KMS-11 (cell line): ENCODE results near the gene COL8A1.
"Not testable (repeated sequence)": the region's sequence is repeated elsewhere in the genome, so short reads cannot be mapped to it uniquely, and the experiment has no call there.

ENCODE experiments used
- H2AFZ ChIP-seq: fragments of 200-600 bp; sonication (generic); 2 replicates; pipeline ENCODE4 v1.6.1; 2016; ENCODE audit warnings: antibody characterized with exemption, mixed run types, low read depth
- H3K27ac ChIP-seq: fragments of 200-600 bp; sonication (generic); 2 replicates; pipeline ENCODE4 v1.6.1; 2016; ENCODE audit warnings: mild to moderate bottlenecking, mixed run types
- H3K27me3 ChIP-seq: fragments of 200-600 bp; sonication (generic); 2 replicates; pipeline ENCODE4 v1.6.1; 2017; ENCODE audit warnings: mild to moderate bottlenecking, low read depth, mixed run types, moderate library complexity; ENCODE audit not compliant: insufficient read depth
- H3K36me3 ChIP-seq: fragments of 200-600 bp; sonication (generic); 2 replicates; pipeline ENCODE4 v1.6.1; 2017; ENCODE audit warnings: mild to moderate bottlenecking, mixed run types; ENCODE audit not compliant: insufficient read depth
- H3K4me1 ChIP-seq: fragments of 200-600 bp; sonication (generic); 2 replicates; pipeline ENCODE4 v1.6.1; 2016; ENCODE audit warnings: mild to moderate bottlenecking, low read depth, mixed run types; ENCODE audit not compliant: poor library complexity, severe bottlenecking
- H3K4me2 ChIP-seq: fragments of 200-600 bp; sonication (generic); 2 replicates; pipeline ENCODE4 v1.7.0; 2016; ENCODE audit warnings: mild to moderate bottlenecking, mixed run types
- H3K4me3 ChIP-seq: fragments of 200-600 bp; sonication (generic); IDR thresholded peaks from 2 replicates; pipeline ENCODE4 v1.6.1; 2017; ENCODE audit warnings: low read depth, low read length, mixed read lengths; ENCODE audit not compliant: insufficient read depth
- H3K79me2 ChIP-seq: fragments of 200-600 bp; sonication (generic); 2 replicates; pipeline ENCODE4 v1.6.1; 2016; ENCODE audit warnings: low read depth, mixed run types; ENCODE audit not compliant: insufficient read depth
- H3K9ac ChIP-seq: fragments of 200-600 bp; sonication (generic); 2 replicates; pipeline ENCODE4 v1.6.1; 2016; ENCODE audit warnings: mild to moderate bottlenecking, mixed run types
- H4K20me1 ChIP-seq: fragments of 200-600 bp; sonication (generic); 2 replicates; pipeline ENCODE4 v1.6.1; 2016; ENCODE audit warnings: mild to moderate bottlenecking, mixed run types; ENCODE audit not compliant: insufficient read depth
- TF ChIP-seq, protein P1 (sequence below): fragments of 200-600 bp; sonication (generic); conservative IDR thresholded peaks from 2 replicates; pipeline ENCODE4 v1.6.1; 2017; ENCODE audit warnings: low read depth, mild to moderate bottlenecking, antibody characterized with exemption, low read length, moderate library complexity, mixed read lengths

The COL8A1 gene

DNA sequence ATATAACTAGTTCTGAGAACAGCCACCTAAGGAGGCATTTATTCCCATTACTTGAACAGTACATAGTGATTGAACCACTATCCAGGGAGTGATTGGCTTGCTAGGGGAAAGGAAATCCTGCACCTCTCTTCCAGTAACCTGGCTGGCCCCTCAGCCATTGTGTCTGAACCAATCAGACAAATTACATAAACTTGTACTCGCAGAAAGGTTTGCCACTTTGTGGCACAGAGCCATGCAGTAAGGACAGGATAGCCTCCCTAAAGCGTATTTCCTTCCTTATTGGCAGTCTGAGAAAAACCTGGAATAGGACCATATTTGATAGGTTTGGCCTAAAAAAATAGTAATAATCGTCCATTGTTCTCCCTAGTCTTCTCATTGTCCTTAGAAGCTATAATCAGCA is 198.3 kb downstream of the COL8A1 start:
- Histone ChIP-seq H3K36me3 (no peaks in the 10 kb centered on the region), H4K20me1 (no peaks in the 10 kb centered on the region), H3K4me3 (no peak overlapping the region), H3K9ac (no peak overlapping the region), H3K27me3 (no peaks in the 10 kb centered on the region), H3K4me2 (no peak overlapping the region), H3K27ac (no peak overlapping the region), H3K79me2 (peaks cover 18% of the 10 kb centered on the region; the same call in 1 of the 2 replicates), H3K4me1 (peaks cover 2% of the 10 kb centered on the region), H2AFZ (no peak overlapping the region)
- TF ChIP-seq, protein P1, sequence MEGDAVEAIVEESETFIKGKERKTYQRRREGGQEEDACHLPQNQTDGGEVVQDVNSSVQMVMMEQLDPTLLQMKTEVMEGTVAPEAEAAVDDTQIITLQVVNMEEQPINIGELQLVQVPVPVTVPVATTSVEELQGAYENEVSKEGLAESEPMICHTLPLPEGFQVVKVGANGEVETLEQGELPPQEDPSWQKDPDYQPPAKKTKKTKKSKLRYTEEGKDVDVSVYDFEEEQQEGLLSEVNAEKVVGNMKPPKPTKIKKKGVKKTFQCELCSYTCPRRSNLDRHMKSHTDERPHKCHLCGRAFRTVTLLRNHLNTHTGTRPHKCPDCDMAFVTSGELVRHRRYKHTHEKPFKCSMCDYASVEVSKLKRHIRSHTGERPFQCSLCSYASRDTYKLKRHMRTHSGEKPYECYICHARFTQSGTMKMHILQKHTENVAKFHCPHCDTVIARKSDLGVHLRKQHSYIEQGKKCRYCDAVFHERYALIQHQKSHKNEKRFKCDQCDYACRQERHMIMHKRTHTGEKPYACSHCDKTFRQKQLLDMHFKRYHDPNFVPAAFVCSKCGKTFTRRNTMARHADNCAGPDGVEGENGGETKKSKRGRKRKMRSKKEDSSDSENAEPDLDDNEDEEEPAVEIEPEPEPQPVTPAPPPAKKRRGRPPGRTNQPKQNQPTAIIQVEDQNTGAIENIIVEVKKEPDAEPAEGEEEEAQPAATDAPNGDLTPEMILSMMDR: no peak

DNA sequence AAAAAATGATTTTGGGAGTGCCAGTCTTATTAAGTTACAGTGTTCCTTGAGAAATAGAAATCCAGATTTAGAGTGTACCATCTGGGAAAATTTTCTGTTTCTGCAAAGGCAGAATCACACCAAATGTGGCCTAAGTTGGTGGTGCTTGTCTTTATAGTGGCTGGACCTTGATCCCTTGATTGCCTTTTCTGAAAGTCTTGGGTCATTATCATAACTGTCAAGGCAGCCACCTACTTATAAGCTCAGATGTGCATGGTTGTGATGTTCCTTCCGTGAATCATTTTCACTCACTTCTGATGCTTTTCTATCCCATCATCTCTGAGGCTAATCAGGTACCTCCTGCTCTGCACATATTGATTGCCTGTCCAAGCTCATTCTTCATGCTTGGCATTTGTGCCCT is 199.3 kb downstream of the COL8A1 start:
- Histone ChIP-seq H3K4me3 (no peak overlapping the region), H3K27ac (no peak overlapping the region)

DNA sequence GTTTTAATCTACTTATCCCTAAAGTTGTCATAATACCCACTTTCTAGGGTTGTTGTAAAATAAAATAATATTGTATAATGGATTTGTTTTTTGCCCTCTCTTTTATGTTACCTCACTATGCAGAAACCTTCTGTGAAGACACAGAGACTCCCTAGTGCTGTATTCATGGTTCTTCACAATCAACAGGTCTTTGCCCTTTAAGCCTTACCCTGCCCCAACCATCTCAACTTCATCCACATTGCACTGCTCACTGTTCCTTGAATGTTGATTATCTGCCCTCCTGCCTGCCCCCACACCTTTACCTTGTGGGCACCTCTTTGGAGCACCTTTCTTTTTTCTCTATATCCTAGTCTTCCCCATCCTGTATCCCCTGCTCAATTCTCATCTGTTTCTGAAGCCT is 200.4 kb downstream of the COL8A1 start:
- Histone ChIP-seq H3K27me3 (no peaks in the 10 kb centered on the region), H3K4me2 (no peak overlapping the region), H3K4me3 (no peak overlapping the region), H3K79me2 (peaks cover 18% of the 10 kb centered on the region; the same call in 1 of the 2 replicates), H4K20me1 (no peaks in the 10 kb centered on the region), H3K4me1 (peaks cover 9% of the 10 kb centered on the region), H3K36me3 (no peaks in the 10 kb centered on the region), H3K9ac (no peak overlapping the region), H2AFZ (no peak overlapping the region), H3K27ac (no peak overlapping the region)
- TF ChIP-seq, protein P1: no peak

More for the DNA sequence above, 199.3 kb downstream of the COL8A1 start:
- Histone ChIP-seq H3K27me3 (no peaks in the 10 kb centered on the region), H3K36me3 (no peaks in the 10 kb centered on the region), H2AFZ (no peak overlapping the region), H3K79me2 (peaks cover 18% of the 10 kb centered on the region; the same call in 1 of the 2 replicates), H3K9ac (no peak overlapping the region), H3K4me2 (no peak overlapping the region), H4K20me1 (no peaks in the 10 kb centered on the region), H3K4me1 (no peaks in the 10 kb centered on the region)
- TF ChIP-seq, protein P1: no peak

DNA sequence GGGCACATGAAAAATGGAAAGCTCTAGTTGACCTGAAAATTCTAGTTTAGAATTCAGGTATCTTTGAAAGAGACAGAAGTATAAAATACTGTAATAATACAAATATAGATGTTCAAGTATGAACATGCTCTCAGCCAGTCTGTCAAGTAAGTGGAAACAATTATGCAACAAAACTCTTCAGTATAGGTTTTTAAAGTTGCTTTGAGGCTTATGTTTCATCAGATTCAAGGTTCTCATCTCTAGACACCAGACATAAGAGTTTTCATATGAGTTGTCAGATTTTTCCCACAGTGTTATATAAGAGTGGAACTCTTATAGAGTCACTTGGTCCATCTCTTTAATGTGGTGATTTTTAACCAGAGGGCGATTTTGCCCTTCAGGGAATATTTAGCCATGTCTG is 201.2 kb downstream of the COL8A1 start:
- Histone ChIP-seq H3K79me2 (peaks cover 13% of the 10 kb centered on the region; the same call in 1 of the 2 replicates), H3K9ac (no peak overlapping the region), H3K27ac (no peak overlapping the region), H3K4me3 (no peak overlapping the region), H3K4me2 (no peak overlapping the region), H3K4me1 (peaks cover 14% of the 10 kb centered on the region), H4K20me1 (no peaks in the 10 kb centered on the region; the same call in 1 of the 2 replicates), H2AFZ (no peak overlapping the region), H3K27me3 (no peaks in the 10 kb centered on the region), H3K36me3 (no peaks in the 10 kb centered on the region)
- TF ChIP-seq, protein P1: no peak

DNA sequence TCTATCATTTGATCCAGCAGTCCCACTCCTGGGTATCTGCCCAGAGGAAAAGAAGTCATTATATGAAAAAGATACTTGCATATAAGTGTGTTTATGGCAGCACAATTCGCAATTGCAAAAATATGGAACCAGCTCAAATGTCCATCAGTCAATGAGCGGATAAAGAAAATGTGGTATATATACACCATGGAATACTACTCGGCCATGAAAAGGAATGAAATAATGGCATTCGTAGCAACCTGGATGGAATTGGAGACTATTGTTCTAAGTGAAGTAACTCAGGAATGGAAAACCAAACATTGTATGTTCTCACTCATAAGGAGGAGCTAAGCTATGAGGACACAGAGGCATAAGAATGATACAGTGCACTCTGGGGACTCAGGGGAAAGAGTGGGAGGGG is 203.6 kb downstream of the COL8A1 start:
- not testable (repeated sequence) for H4K20me1 ChIP-seq, H2AFZ ChIP-seq, H3K27ac ChIP-seq, H3K9ac ChIP-seq, H3K4me2 ChIP-seq, H3K4me3 ChIP-seq, H3K36me3 ChIP-seq, H3K27me3 ChIP-seq, H3K79me2 ChIP-seq
- H3K4me1 ChIP-seq: peaks cover 17% of the 10 kb centered on the region
